IgD-negative memory B cell (primary cell): ENCODE results near the gene UBXN2A. TPM values are rescaled to one million over a fixed set of nuclear protein-coding genes. Genes with fewer than 3 reads are reported as not detected.

Experiments used
- H3K27ac Mint-ChIP-seq, 3 donors: one replicate each; pipeline ENCODE4 v1.8.0; 2020 to 2022; ENCODE audit warnings: mild to moderate bottlenecking in 3 of 3, mixed read lengths in 3 of 3, moderate library complexity in 1 of 3
- H3K27me3 Mint-ChIP-seq: one replicate; pipeline ENCODE4 v1.8.0; 2021; ENCODE audit warnings: mixed read lengths
- H3K36me3 Mint-ChIP-seq: one replicate; pipeline ENCODE4 v1.8.0; 2020; ENCODE audit warnings: mild to moderate bottlenecking, mixed read lengths
- H3K4me1 Mint-ChIP-seq, 3 donors: one replicate each; pipeline ENCODE4 v1.8.0; 2020 to 2022; ENCODE audit warnings: mixed read lengths in 3 of 3, mild to moderate bottlenecking in 1 of 3
- H3K4me3 Mint-ChIP-seq, 4 donors: one replicate each; pipeline ENCODE4 v1.8.0; 2020 to 2022; ENCODE audit warnings: mild to moderate bottlenecking in 4 of 4, mixed read lengths in 4 of 4, moderate library complexity in 3 of 4
- H3K9me3 Mint-ChIP-seq, 3 donors: one replicate each; pipeline ENCODE4 v1.8.0; 2020 to 2021; ENCODE audit warnings: mixed read lengths in 3 of 3, mild to moderate bottlenecking in 1 of 3
- polyA plus RNA-seq: library from polyadenylated mRNA; unstranded; fragments of 300-500 nt; fragmentation: Illumina TruSeq; gene quantifications from one replicate; pipeline ENCODE4 v1.2.3, GENCODE V29; 2021

Gene UBXN2A
- polyA plus RNA-seq = 16.6 TPM

- peaks cover 18 to 21% (median 19%) of the 10 kb centered on the region in 3 donors for H3K4me1 Mint-ChIP-seq
- H3K27me3 Mint-ChIP-seq = peaks cover 5% of the 10 kb centered on the region
- H3K36me3 Mint-ChIP-seq = peaks cover 4% of the 10 kb centered on the region
- H3K9me3 Mint-ChIP-seq = no peaks in the 10 kb centered on the region
- peak within 1 kb of the TSS; percentile 69 to 87 (median 72) for H3K27ac Mint-ChIP-seq
- peak within 1 kb of the TSS; percentile 91 to 99 (median 94) for H3K4me3 Mint-ChIP-seq
Observed at GRCh38 chr2:23939987-23940717, at the start of gene UBXN2A. Gene UBXN2A, plus strand, starts transcription at chr2:23940463. Its CDS starts 17,852 bp downstream, at chr2:23958315.

DNA sequence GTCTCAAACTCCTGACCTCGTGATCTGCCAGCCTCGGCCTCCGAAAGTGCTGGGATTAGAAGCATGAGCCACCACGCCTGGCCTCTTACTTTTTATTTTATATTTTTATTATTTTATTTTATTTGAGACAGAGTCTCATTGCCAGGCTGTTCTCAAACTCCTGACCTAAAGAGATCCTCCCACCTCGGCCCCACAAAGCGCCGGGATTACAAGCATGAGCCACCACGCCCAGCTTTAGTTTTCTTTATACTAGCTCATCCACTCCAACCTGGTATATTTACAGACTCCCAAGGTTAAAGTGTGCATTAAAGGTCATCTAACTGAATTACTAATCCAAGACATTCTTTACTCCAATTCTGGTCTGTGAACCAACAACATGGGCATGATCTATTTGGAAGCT lies 40.1 kb upstream of the UBXN2A start:
- Mint-ChIP-seq H3K4me1 (peaks cover 26 to 44% (median 28%) of the 10 kb centered on the region in 3 donors), H3K27ac (no peak overlapping the region), H3K4me3 (no peak overlapping the region), H3K36me3 (peaks cover 2% of the 10 kb centered on the region), H3K9me3 (peaks cover 0 to 3% (median 0%) of the 10 kb centered on the region in 3 donors), H3K27me3 (no peaks in the 10 kb centered on the region)

- H3K4me3 Mint-ChIP-seq = peak overlapping the region in 1 of 4 donors; percentile 17
- peaks cover 2% of the 10 kb centered on the region for H3K36me3 Mint-ChIP-seq
- H3K4me1 Mint-ChIP-seq = peaks cover 26 to 44% (median 26%) of the 10 kb centered on the region in 3 donors
- no peaks in the 10 kb centered on the region for H3K27me3 Mint-ChIP-seq
- H3K9me3 Mint-ChIP-seq = peaks cover 0 to 3% (median 0%) of the 10 kb centered on the region in 3 donors
- H3K27ac Mint-ChIP-seq = no peak overlapping the region
Observed at GRCh38 chr2:23900541-23901322, 39.5 kb upstream of the UBXN2A start.

GRCh38 chr2:23901966-23902846 lies 38.1 kb upstream of the UBXN2A start:
- Mint-ChIP-seq H3K9me3 (peaks cover 0 to 3% (median 0%) of the 10 kb centered on the region in 3 donors), H3K4me3 (peak overlapping the region in 1 of 4 donors; percentile 9), H3K27ac (no peak overlapping the region), H3K36me3 (peaks cover 2% of the 10 kb centered on the region), H3K4me1 (peaks cover 23 to 41% (median 23%) of the 10 kb centered on the region in 3 donors), H3K27me3 (no peaks in the 10 kb centered on the region)

- Mint-ChIP-seq H3K36me3 (peaks cover 2% of the 10 kb centered on the region), H3K4me1 (peaks cover 20 to 35% (median 24%) of the 10 kb centered on the region in 3 donors), H3K4me3 (no peak overlapping the region), H3K27ac (no peak overlapping the region), H3K9me3 (peaks cover 0 to 3% (median 0%) of the 10 kb centered on the region in 3 donors), H3K27me3 (no peaks in the 10 kb centered on the region)
Observed at GRCh38 chr2:23903034-23903433, 37.2 kb upstream of the UBXN2A start.

- H3K4me3 Mint-ChIP-seq = peak overlapping the region in 1 of 4 donors; percentile 10
- H3K27ac Mint-ChIP-seq = no peak overlapping the region
- no peaks in the 10 kb centered on the region for H3K36me3 Mint-ChIP-seq
- H3K27me3 Mint-ChIP-seq = no peaks in the 10 kb centered on the region
- H3K4me1 Mint-ChIP-seq = peaks cover 16 to 35% (median 20%) of the 10 kb centered on the region in 3 donors
- H3K9me3 Mint-ChIP-seq = no peaks in the 10 kb centered on the region
Observed at GRCh38 chr2:23904215-23904614, 36.0 kb upstream of the UBXN2A start.

GRCh38 chr2:23904692-23905091 lies 35.6 kb upstream of the UBXN2A start:
- Mint-ChIP-seq H3K4me3 (peak overlapping the region in 1 of 4 donors; percentile 10), H3K4me1 (peaks cover 17 to 35% (median 22%) of the 10 kb centered on the region in 3 donors), H3K27me3 (no peaks in the 10 kb centered on the region), H3K27ac (no peak overlapping the region), H3K36me3 (no peaks in the 10 kb centered on the region), H3K9me3 (no peaks in the 10 kb centered on the region)

GRCh38 chr2:23905155-23905554 lies 35.1 kb upstream of the UBXN2A start:
- peak overlapping the region in 1 of 3 donors; percentile 47 for H3K27ac Mint-ChIP-seq
- H3K9me3 Mint-ChIP-seq = no peaks in the 10 kb centered on the region
- no peaks in the 10 kb centered on the region for H3K27me3 Mint-ChIP-seq
- H3K36me3 Mint-ChIP-seq = no peaks in the 10 kb centered on the region
- H3K4me1 Mint-ChIP-seq = peaks cover 17 to 34% (median 22%) of the 10 kb centered on the region in 3 donors
- peak overlapping the region in 1 of 4 donors; percentile 1 for H3K4me3 Mint-ChIP-seq

DNA sequence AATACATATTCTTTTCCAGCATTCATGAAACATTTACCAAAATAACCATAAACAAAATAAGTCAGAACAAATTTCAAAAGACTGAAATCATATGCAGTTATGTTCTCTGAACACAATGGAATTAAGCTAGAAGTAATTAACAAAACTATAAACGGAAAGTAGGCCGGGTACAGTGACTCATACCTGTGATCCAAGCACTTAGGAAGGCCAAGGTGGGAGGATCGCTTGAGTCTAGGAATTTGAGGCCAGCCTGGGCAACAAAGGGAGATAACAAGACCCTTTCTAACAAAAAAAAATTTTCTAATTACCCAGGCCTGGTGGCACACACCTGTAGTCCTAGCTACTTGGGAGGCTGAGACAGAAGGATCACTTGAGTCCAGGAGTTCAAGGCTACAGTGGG lies 28.2 kb upstream of the UBXN2A start:
- H3K9me3 Mint-ChIP-seq = no peaks in the 10 kb centered on the region
- H3K27me3 Mint-ChIP-seq = no peaks in the 10 kb centered on the region
- peak overlapping the region in 1 of 4 donors; percentile 50 for H3K4me3 Mint-ChIP-seq
- peaks cover 6% of the 10 kb centered on the region for H3K36me3 Mint-ChIP-seq
- H3K27ac Mint-ChIP-seq = no peak overlapping the region
- H3K4me1 Mint-ChIP-seq = peaks cover 22 to 25% (median 24%) of the 10 kb centered on the region in 3 donors

DNA sequence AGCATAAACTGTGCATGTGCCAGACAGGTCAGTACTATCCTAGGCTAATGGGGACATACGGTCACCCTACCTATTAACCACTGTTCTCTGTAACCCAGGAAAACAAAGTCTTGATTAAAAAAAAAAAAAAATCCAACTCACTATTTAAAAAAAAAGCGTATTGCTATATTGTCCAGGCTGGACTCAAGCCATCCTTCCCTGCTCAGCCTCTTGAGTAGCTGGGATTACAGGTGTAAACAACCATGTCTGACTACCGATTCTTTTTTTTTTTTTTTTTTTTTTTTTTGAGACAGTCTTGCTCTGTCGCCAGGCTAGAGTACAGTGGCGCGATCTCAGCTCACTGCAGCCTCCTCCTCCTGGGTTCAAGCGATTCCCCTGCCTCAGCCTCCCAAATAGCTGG lies 24.9 kb upstream of the UBXN2A start:
- no peak overlapping the region for H3K4me3 Mint-ChIP-seq
- H3K9me3 Mint-ChIP-seq = no peaks in the 10 kb centered on the region
- H3K4me1 Mint-ChIP-seq = peaks cover 30 to 43% (median 36%) of the 10 kb centered on the region in 3 donors
- peak overlapping the region in 1 of 3 donors; percentile 62 for H3K27ac Mint-ChIP-seq
- H3K36me3 Mint-ChIP-seq = peaks cover 6% of the 10 kb centered on the region
- H3K27me3 Mint-ChIP-seq = no peaks in the 10 kb centered on the region

- peak overlapping the region in 1 of 4 donors; percentile 4 for H3K4me3 Mint-ChIP-seq
Observed at GRCh38 chr2:23916727-23917405, 23.4 kb upstream of the UBXN2A start.

DNA sequence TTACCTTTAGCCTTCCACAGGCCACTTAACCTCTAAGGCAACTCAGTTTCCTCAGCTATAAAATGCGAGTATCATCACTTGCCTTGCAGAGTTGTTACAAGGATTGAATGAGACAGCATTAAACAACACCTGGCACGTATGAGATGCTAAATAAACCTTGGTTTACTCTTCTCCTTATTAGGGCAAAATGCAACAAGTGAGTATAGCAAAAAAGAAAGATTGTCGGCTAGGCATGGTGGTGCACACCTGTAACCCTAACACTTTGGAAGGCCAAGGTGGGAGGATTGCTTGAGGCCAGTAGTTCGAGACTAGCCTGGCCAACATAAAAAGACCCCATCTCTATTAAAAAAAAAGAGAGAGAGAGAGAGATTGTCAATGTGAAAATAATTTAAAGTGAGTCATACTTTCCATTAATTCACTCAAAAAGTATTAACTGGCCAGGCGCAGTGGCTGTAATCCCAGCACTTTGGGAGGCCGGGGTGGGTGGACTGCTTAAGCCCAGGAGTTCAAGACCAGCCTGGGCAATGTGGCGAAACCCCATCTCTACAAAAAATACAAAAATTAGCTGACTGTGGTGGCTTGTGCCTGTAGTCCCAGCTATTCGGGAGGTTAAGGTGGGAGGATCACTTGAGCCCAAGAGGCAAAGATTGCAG lies 21.3 kb upstream of the UBXN2A start:
- H3K4me3 Mint-ChIP-seq = peak overlapping the region in 1 of 4 donors; percentile 18
- H3K27ac Mint-ChIP-seq = peak overlapping the region in 1 of 3 donors; percentile 4
- no peaks in the 10 kb centered on the region for H3K36me3 Mint-ChIP-seq
- no peaks in the 10 kb centered on the region for H3K9me3 Mint-ChIP-seq
- peaks cover 37 to 63% (median 48%) of the 10 kb centered on the region in 3 donors for H3K4me1 Mint-ChIP-seq
- no peaks in the 10 kb centered on the region for H3K27me3 Mint-ChIP-seq

More at GRCh38 chr2:23916727-23917405, 23.4 kb upstream of the UBXN2A start:
- H3K4me1 Mint-ChIP-seq = peaks cover 29 to 49% (median 37%) of the 10 kb centered on the region in 3 donors
- peaks cover 6% of the 10 kb centered on the region for H3K36me3 Mint-ChIP-seq
- peak overlapping the region in 1 of 3 donors; percentile 21 for H3K27ac Mint-ChIP-seq
- H3K9me3 Mint-ChIP-seq = no peaks in the 10 kb centered on the region
- H3K27me3 Mint-ChIP-seq = no peaks in the 10 kb centered on the region

DNA sequence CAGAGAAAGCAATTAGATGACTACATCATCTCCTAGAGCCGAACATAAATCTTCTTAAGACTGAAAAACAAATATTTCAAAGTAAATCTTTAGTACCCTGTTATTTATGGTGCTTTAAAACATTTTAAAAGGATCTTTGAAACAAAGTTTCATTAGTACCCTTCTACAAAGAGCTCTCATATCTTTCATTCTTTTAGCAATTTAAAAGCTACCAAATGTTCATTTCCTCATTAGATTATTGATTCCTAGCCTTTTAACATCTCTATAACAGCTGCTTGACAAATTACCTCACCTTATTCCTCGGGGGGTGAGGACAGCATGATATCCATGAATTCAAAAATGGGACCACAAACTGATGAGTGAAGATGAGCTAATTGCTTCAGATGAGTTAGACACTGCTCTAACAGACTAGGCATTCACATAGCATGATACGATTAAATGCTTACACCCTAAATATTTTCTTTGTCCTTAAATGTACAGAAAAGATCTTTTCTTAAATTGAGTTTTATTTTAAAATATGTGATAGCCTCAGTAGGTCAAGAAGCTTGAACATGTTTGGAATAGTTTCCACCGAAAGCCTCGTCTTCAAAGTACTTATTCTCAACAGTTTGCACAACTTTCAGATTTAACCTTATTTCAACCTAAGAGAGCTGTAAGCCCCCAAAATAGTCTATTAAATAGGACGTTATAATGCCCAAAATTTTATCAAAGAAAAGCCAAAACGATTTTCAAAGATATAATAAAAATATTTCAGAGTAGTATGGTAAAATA lies 15.5 kb upstream of the UBXN2A start:
- Mint-ChIP-seq H3K36me3 (peaks cover 2% of the 10 kb centered on the region), H3K27ac (peak overlapping the region in 2 of 3 donors; percentile 97), H3K27me3 (no peaks in the 10 kb centered on the region), H3K4me1 (peaks cover 38 to 60% (median 44%) of the 10 kb centered on the region in 3 donors), H3K4me3 (peak overlapping the region; percentile 13 to 99 (median 98)), H3K9me3 (no peaks in the 10 kb centered on the region)
